ENCODE results near the gene CELF4. TPM values are rescaled to one million over a fixed set of nuclear protein-coding genes. Genes with fewer than 3 reads are reported as not detected.

The CELF4 gene
- total and polyA plus RNA-seq, 10 of the 15 experiments (the other 5 are each of a cell fraction or from before 2014, with no cell fraction given), result 0.03 to 0.32 TPM; not detected in 8

DNA sequence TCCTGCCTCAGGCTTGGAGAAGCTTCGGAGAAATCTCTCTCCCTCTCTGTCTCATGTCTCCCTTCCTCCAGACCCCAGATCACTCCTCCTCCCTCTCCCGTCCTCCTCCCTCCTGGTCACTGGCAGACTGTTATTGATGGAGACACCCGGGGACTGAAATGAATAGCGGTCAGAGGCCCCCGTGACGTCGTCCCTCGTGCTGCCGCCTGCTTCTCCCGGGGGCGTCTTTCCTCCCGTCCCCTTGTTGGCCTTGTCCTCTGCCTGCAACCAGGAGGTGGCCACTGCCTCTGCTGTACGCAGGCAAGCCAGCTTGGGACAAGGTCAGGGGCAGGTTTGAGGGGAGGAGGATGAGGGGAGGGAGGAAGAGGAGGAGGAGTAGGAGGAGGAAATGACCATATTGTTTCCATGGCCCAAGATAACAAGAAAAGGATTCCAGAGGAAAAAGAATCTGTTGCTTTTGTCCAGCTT is 78.2 kb downstream of the CELF4 start:
- Histone ChIP-seq H2AFZ (ENCODE audit: control insufficient read depth, low read depth, low read length) (no peak overlapping the region), H3K9me3 (replicated peaks; ENCODE audit: control insufficient read depth, insufficient read depth, low read length) (no peaks in the 10 kb centered on the region), H4K20me1 (ENCODE audit: control insufficient read depth, insufficient read depth) (no peaks in the 10 kb centered on the region), H3K79me2 (ENCODE audit: control insufficient read depth, insufficient read depth, low read length) (no peaks in the 10 kb centered on the region), H3K27ac (ENCODE audit: control insufficient read depth, insufficient read depth) (no peak overlapping the region), H3K4me1 (ENCODE audit: control insufficient read depth, insufficient read depth, low read length) (no peaks in the 10 kb centered on the region), H3K4me2 (ENCODE audit: control insufficient read depth, insufficient read depth) (no peak overlapping the region), H3K36me3 (ENCODE audit: control insufficient read depth in 2 of 2, insufficient read depth in 2 of 2, low read length in 1 of 2) (no peaks in the 10 kb centered on the region), H3K9ac (ENCODE audit: control insufficient read depth, insufficient read depth, low read length) (no peak overlapping the region), H3K27me3 (replicated peaks in 1 of 2; ENCODE audit: control insufficient read depth in 2 of 2, insufficient read depth in 2 of 2, low read length in 1 of 2) (peaks cover 3 to 7% of the 10 kb centered on the region in 2 experiments), H3K4me3 (no peak overlapping the region)
- RAD21 ChIA-PET (ENCODE audit: unreplicated experiment), result no interaction called here
- 2% methylated on average over 11 of the region's 13 CpGs for WGBS (ENCODE audit: insufficient coverage, insufficient replicate concordance, low lambda C conversion rate, missing lambda C conversion rate)
- CTCF ChIA-PET, result no interaction called here
- FAIRE-seq, result no peak
- in situ Hi-C loops (cut with MboI) (no loop called here), intact Hi-C loops (cut with micrococcal nuclease; ENCODE audit: unreplicated experiment) (no loop called here)
- no TSS peak for BruUV-seq (replicated peaks)
- SMC1A ChIA-PET (ENCODE audit: uncharacterized antibody, unreplicated experiment), result no interaction called here
- DNase-seq (ENCODE audit: low read depth, low spot score), result no peak
- ATAC-seq, result no peak
- POLR2A ChIA-PET, result no interaction called here
- TF ChIP-seq TCF12 (IDR thresholded peaks at IDR 0.05; ENCODE audit: low read depth, low read length) (no peak), MYB (IDR thresholded peaks at IDR 0.05; ENCODE audit: borderline replicate concordance, low read depth, low read length) (no peak), CBX3 (IDR thresholded peaks at IDR 0.05; ENCODE audit: borderline replicate concordance, low read depth) (no peak), ZZZ3 (IDR thresholded peaks at IDR 0.05; ENCODE audit: control insufficient read depth, insufficient read length, low read depth) (no peak), RCOR1 (conservative IDR thresholded peaks at IDR 0.05; ENCODE audit: low read depth, low read length) (no peak), ZNF24 (IDR thresholded peaks at IDR 0.05) (no peak), SRF (IDR thresholded peaks at IDR 0.05; ENCODE audit: low read depth in 2 of 2, low read length in 2 of 2) (no peak), ESRRA (IDR thresholded peaks at IDR 0.05; ENCODE audit: low read length) (no peak), RAD51 (IDR thresholded peaks at IDR 0.05) (no peak)
- TF ChIP-seq, protein P1, sequence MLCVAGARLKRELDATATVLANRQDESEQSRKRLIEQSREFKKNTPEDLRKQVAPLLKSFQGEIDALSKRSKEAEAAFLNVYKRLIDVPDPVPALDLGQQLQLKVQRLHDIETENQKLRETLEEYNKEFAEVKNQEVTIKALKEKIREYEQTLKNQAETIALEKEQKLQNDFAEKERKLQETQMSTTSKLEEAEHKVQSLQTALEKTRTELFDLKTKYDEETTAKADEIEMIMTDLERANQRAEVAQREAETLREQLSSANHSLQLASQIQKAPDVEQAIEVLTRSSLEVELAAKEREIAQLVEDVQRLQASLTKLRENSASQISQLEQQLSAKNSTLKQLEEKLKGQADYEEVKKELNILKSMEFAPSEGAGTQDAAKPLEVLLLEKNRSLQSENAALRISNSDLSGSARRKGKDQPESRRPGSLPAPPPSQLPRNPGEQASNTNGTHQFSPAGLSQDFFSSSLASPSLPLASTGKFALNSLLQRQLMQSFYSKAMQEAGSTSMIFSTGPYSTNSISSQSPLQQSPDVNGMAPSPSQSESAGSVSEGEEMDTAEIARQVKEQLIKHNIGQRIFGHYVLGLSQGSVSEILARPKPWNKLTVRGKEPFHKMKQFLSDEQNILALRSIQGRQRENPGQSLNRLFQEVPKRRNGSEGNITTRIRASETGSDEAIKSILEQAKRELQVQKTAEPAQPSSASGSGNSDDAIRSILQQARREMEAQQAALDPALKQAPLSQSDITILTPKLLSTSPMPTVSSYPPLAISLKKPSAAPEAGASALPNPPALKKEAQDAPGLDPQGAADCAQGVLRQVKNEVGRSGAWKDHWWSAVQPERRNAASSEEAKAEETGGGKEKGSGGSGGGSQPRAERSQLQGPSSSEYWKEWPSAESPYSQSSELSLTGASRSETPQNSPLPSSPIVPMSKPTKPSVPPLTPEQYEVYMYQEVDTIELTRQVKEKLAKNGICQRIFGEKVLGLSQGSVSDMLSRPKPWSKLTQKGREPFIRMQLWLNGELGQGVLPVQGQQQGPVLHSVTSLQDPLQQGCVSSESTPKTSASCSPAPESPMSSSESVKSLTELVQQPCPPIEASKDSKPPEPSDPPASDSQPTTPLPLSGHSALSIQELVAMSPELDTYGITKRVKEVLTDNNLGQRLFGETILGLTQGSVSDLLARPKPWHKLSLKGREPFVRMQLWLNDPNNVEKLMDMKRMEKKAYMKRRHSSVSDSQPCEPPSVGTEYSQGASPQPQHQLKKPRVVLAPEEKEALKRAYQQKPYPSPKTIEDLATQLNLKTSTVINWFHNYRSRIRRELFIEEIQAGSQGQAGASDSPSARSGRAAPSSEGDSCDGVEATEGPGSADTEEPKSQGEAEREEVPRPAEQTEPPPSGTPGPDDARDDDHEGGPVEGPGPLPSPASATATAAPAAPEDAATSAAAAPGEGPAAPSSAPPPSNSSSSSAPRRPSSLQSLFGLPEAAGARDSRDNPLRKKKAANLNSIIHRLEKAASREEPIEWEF (IDR thresholded peaks at IDR 0.05; ENCODE audit: insufficient replicate concordance, low read depth, low read length), result no peak
- TF ChIP-seq, protein P2, sequence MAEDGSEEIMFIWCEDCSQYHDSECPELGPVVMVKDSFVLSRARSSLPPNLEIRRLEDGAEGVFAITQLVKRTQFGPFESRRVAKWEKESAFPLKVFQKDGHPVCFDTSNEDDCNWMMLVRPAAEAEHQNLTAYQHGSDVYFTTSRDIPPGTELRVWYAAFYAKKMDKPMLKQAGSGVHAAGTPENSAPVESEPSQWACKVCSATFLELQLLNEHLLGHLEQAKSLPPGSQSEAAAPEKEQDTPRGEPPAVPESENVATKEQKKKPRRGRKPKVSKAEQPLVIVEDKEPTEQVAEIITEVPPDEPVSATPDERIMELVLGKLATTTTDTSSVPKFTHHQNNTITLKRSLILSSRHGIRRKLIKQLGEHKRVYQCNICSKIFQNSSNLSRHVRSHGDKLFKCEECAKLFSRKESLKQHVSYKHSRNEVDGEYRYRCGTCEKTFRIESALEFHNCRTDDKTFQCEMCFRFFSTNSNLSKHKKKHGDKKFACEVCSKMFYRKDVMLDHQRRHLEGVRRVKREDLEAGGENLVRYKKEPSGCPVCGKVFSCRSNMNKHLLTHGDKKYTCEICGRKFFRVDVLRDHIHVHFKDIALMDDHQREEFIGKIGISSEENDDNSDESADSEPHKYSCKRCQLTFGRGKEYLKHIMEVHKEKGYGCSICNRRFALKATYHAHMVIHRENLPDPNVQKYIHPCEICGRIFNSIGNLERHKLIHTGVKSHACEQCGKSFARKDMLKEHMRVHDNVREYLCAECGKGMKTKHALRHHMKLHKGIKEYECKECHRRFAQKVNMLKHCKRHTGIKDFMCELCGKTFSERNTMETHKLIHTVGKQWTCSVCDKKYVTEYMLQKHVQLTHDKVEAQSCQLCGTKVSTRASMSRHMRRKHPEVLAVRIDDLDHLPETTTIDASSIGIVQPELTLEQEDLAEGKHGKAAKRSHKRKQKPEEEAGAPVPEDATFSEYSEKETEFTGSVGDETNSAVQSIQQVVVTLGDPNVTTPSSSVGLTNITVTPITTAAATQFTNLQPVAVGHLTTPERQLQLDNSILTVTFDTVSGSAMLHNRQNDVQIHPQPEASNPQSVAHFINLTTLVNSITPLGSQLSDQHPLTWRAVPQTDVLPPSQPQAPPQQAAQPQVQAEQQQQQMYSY (CRISPR knock-in tag; IDR thresholded peaks at IDR 0.05), result no peak
- TF ChIP-seq, protein P3, sequence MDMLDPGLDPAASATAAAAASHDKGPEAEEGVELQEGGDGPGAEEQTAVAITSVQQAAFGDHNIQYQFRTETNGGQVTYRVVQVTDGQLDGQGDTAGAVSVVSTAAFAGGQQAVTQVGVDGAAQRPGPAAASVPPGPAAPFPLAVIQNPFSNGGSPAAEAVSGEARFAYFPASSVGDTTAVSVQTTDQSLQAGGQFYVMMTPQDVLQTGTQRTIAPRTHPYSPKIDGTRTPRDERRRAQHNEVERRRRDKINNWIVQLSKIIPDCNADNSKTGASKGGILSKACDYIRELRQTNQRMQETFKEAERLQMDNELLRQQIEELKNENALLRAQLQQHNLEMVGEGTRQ (IDR thresholded peaks at IDR 0.05; ENCODE audit: borderline replicate concordance, low read depth, low read length), result no peak

Data from GM12878 (cell line).